Measurements from ENCODE around the gene STK24. TPM values are rescaled to one million over a fixed set of nuclear protein-coding genes. Genes with fewer than 3 reads are reported as not detected.

STK24 gene
- total RNA-seq, 6 donors from 2014 or later, result 51.3 to 89.8 (median 78.6) TPM

DNA sequence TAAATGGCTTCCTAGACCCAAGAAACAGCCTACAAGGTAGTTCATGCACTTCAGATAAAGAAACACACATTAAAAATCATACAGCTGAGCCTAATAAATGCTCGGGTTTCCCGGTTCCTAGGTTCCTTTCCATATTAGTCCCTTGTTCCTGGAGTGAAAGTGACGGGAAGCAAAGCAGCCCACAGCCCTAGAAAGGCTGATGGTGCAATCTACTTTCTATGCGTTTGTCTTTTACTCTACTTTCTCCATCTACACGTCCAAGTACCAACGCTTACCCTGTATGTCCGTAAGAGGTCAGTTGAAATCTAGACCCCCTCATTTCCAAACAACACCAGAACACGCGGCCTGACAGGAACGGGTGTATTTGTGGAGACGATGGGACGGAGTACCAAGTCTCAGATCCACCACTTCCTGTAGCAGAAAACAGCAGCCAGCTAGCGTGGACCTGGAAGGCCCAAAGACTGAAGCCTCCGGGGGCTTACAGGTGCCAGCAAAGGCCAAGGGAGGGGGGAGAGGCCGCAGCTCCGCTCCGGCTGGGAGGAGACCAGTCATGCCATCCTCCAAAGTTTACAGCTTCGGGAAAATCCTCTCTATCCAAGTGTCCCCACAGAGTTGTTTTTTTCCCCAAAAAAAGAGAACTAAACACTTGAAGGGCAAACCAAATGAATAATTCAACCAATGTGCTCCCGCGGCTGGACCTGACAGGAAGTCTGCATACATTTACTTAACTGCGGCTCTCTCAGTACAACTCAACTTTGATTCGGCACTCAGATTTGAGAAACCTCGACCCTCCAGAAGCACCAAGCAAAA is 34.1 kb downstream of the STK24 start:
- H3K27ac ChIP-seq, result peak overlapping the region; percentile 26 to 71 (median 60)
- H3K36me3 ChIP-seq, result peaks cover 0 to 5% (median 0%) of the 10 kb centered on the region in 4 donors
- DNase-seq (no peak), ATAC-seq (ENCODE audit: low FRiP score in 2 of 2) (peak in 1 of 2 donors; percentile 15)
- no peaks in the 10 kb centered on the region for H3K9me3 ChIP-seq
- peaks cover 40 to 68% (median 58%) of the 10 kb centered on the region in 4 donors for H3K4me1 ChIP-seq
- WGBS, 2 donors, result 38 to 54% methylated on average over 22 to 23 of the region's 23 CpGs
- no peaks in the 10 kb centered on the region for H3K27me3 ChIP-seq
- peak overlapping the region in 2 of 4 donors; percentile 16 to 25 for H3K4me3 ChIP-seq
- no peak for TF ChIP-seq POLR2AphosphoS5 (IDR thresholded peaks at IDR 0.05)
- TF ChIP-seq POLR2A (IDR thresholded peaks at IDR 0.05), result no peak
- TF ChIP-seq EP300 (IDR thresholded peaks at IDR 0.05), result no peak
- TF ChIP-seq, protein P1, sequence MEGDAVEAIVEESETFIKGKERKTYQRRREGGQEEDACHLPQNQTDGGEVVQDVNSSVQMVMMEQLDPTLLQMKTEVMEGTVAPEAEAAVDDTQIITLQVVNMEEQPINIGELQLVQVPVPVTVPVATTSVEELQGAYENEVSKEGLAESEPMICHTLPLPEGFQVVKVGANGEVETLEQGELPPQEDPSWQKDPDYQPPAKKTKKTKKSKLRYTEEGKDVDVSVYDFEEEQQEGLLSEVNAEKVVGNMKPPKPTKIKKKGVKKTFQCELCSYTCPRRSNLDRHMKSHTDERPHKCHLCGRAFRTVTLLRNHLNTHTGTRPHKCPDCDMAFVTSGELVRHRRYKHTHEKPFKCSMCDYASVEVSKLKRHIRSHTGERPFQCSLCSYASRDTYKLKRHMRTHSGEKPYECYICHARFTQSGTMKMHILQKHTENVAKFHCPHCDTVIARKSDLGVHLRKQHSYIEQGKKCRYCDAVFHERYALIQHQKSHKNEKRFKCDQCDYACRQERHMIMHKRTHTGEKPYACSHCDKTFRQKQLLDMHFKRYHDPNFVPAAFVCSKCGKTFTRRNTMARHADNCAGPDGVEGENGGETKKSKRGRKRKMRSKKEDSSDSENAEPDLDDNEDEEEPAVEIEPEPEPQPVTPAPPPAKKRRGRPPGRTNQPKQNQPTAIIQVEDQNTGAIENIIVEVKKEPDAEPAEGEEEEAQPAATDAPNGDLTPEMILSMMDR (IDR thresholded peaks at IDR 0.05), result no peak

DNA sequence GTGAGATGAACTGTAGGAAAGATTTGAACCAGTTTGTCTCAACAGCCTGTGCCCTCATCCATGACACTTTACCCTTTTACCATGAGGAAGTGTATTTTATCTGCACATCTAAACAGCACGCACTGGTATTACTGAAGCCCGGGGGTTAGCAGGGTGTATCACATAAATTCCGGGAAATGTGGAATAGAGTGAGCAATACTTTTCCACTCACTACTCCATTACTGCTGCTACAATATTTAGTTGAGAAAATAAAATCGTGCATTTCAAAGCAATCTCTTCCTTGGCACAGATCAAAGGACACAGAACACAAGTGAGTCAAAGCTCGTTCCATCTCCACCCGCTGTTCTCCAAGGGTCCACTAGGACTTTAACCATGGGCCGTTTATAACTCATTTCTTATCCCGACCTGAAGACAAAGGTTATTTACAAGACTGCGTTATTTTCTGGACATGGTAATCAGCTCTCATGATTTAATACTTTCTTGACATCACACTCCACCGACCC is 35.2 kb downstream of the STK24 start:
- H3K27ac ChIP-seq, result no peak overlapping the region
- H3K4me1 ChIP-seq, result peaks cover 39 to 78% (median 62%) of the 10 kb centered on the region in 4 donors
- TF ChIP-seq POLR2AphosphoS5 (IDR thresholded peaks at IDR 0.05) (no peak), POLR2A (IDR thresholded peaks at IDR 0.05) (no peak), EP300 (IDR thresholded peaks at IDR 0.05) (no peak)
- TF ChIP-seq, protein P1 (IDR thresholded peaks at IDR 0.05), result no peak
- no peaks in the 10 kb centered on the region for H3K36me3 ChIP-seq
- 74% methylated on average over 10 of the region's 10 CpGs for WGBS, 2 donors
- DNase-seq, result no peak
- no peaks in the 10 kb centered on the region for H3K27me3 ChIP-seq
- ATAC-seq (ENCODE audit: low FRiP score in 2 of 2), result peak in 1 of 2 donors; percentile 57
- no peak overlapping the region for H3K4me3 ChIP-seq
- H3K9me3 ChIP-seq, result no peaks in the 10 kb centered on the region

DNA sequence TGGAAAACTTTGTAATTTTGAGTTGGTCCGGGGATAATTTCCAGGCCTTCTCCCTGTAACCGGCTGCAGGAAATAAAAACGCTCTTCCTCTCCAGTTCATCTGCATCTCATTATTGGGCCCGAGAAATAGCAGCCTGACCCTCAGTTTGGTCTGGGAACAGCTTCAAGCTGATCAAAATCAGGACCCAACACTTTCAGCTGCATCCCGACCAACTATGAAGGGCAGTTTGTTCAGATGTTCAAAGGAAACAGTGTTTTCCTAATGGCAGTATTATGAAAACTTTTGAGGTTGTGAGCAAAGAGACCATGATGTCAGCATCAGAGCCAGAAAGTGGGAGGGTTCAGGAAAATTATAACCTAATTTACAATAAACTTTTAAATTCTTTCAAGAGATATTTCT is 35.7 kb downstream of the STK24 start:
- no peak for DNase-seq
- Histone ChIP-seq H3K9me3 (no peaks in the 10 kb centered on the region), H3K36me3 (no peaks in the 10 kb centered on the region), H3K27ac (no peak overlapping the region), H3K27me3 (no peaks in the 10 kb centered on the region), H3K4me3 (no peak overlapping the region), H3K4me1 (peaks cover 45 to 79% (median 68%) of the 10 kb centered on the region in 4 donors)
- no peak for ATAC-seq (ENCODE audit: low FRiP score in 2 of 2)
- TF ChIP-seq POLR2AphosphoS5 (IDR thresholded peaks at IDR 0.05) (no peak), POLR2A (IDR thresholded peaks at IDR 0.05) (no peak), EP300 (IDR thresholded peaks at IDR 0.05) (no peak)
- TF ChIP-seq, protein P1 (IDR thresholded peaks at IDR 0.05), result no peak
- WGBS, 2 donors, result 59 to 65% methylated on average over 5 of the region's 5 CpGs

DNA sequence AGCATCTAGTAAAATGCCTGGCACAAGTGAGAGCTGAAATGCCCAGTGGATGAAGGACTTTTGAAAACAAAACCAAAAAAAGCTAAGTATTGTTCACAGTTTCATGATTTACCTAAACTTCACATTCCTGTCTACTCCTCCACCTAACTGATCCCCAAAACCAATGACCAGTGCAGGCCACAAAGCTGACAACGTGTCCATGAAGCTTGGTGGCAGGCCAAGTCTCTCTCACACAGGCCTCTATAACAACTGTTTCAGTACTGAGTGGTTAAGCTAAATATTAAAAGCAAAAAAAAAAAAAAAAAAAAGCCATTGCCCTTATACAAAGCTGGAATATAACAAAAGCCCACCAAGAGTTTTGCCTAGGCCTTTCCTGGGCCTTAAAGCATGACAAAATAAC is 36.4 kb downstream of the STK24 start:
- ATAC-seq (ENCODE audit: low FRiP score in 2 of 2) (no peak), DNase-seq (no peak)
- H3K36me3 ChIP-seq, result no peaks in the 10 kb centered on the region
- 32 to 48% methylated on average over 1 of the region's 1 CpG for WGBS, 2 donors
- peaks cover 52 to 81% (median 75%) of the 10 kb centered on the region in 4 donors for H3K4me1 ChIP-seq
- no peak overlapping the region for H3K4me3 ChIP-seq
- TF ChIP-seq POLR2AphosphoS5 (IDR thresholded peaks at IDR 0.05) (no peak), POLR2A (IDR thresholded peaks at IDR 0.05) (no peak)
- TF ChIP-seq, protein P1 (IDR thresholded peaks at IDR 0.05), result no peak
- H3K27me3 ChIP-seq, result no peaks in the 10 kb centered on the region
- H3K27ac ChIP-seq, result no peak overlapping the region
- H3K9me3 ChIP-seq, result no peaks in the 10 kb centered on the region

All from upper lobe of left lung (tissue), 6 donors.